Lower leg skin (tissue), 3 donors: ENCODE data around the gene SPATA13.

Experiments
- POLR2A ChIP-seq, 2 donors: fragments of 450-650 bp; IDR thresholded peaks; one replicate each; pipeline ENCODE4 v1.6.1; 2016 to 2017; ENCODE audit warnings: antibody characterized with exemption in 2 of 2, mild to moderate bottlenecking in 1 of 2, moderate library complexity in 1 of 2
- TF ChIP-seq, protein P1 (sequence below), 3 donors: fragments of 450-650 bp; IDR thresholded peaks; one replicate each; pipeline ENCODE4 v1.5.1; 2016; ENCODE audit warnings: antibody characterized with exemption in 3 of 3, mild to moderate bottlenecking in 3 of 3, moderate library complexity in 2 of 3

DNA sequence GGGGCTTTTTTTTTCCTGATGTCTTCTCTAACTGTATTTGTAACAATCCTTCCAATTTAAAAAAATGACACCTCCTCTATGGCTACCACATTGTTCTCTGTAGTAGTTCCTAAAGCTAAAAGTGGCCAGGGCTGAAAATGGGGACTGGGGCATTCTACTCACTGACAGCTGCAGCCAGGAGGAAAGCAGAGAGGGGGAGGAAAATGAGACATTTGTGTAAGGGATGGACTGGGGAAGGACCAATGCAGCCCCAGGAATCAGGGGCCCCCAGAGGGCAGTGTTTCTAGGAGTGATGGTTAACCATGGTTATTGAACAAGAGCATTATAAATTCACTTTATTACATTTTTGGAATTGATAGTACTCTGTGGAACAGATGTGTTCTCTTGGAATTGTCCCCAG lies 114.5 kb downstream of the SPATA13 start:
- TF ChIP-seq, protein P1, sequence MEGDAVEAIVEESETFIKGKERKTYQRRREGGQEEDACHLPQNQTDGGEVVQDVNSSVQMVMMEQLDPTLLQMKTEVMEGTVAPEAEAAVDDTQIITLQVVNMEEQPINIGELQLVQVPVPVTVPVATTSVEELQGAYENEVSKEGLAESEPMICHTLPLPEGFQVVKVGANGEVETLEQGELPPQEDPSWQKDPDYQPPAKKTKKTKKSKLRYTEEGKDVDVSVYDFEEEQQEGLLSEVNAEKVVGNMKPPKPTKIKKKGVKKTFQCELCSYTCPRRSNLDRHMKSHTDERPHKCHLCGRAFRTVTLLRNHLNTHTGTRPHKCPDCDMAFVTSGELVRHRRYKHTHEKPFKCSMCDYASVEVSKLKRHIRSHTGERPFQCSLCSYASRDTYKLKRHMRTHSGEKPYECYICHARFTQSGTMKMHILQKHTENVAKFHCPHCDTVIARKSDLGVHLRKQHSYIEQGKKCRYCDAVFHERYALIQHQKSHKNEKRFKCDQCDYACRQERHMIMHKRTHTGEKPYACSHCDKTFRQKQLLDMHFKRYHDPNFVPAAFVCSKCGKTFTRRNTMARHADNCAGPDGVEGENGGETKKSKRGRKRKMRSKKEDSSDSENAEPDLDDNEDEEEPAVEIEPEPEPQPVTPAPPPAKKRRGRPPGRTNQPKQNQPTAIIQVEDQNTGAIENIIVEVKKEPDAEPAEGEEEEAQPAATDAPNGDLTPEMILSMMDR (IDR thresholded peaks at IDR 0.05) = no peak
- TF ChIP-seq POLR2A (IDR thresholded peaks at IDR 0.05) = no peak
